ENCODE data around the gene ANO6.

- TF ChIP-seq SUZ12 (IDR thresholded peaks at IDR 0.05; ENCODE audit: extremely low read depth, insufficient read depth, insufficient read length) (no peak), ZNF274 (IDR thresholded peaks at IDR 0.05; ENCODE audit: low read depth, low read length) (no peak)
Measured at GRCh38 chr12:45357539-45358417, 141.9 kb downstream of the ANO6 start.
